OCI-LY7 (cell line): ENCODE results near the gene DUSP16. TPM values are rescaled to one million over a fixed set of nuclear protein-coding genes. Genes with fewer than 3 reads are reported as not detected.

ENCODE experiments used
- BruUV-seq: library from RNA; stranded (reverse); fragments of 400-500 nt; replicated peaks from 2 replicates; lab custom pipeline; 2021; lab: Mats Ljungman, UMichigan
- CTCF ChIA-PET: fragments of 300-600 bp; sonication (Branson Sonifier 250); formaldehyde crosslinking; loops from one replicate; lab custom pipeline; 2022; ENCODE audit warnings: antibody characterized with exemption; ENCODE audit not compliant: unreplicated experiment; lab: Charles Lee
- POLR2A ChIA-PET: fragments of 300-600 bp; sonication (Branson Sonifier 250); formaldehyde crosslinking; loops from one replicate; lab custom pipeline; 2022; ENCODE audit warnings: antibody characterized with exemption; lab: Charles Lee
- DNase-seq: peaks from one replicate; pipeline ENCODE4 v3.0.0-alpha.2; 2015; ENCODE audit warnings: low spot score
- H2AFZ ChIP-seq: fragments of 200-600 bp; sonication (generic), shearing (Covaris generic); 2 replicates; pipeline ENCODE4 v1.6.1; 2014; ENCODE audit warnings: mild to moderate bottlenecking, antibody characterized with exemption, low read length, moderate library complexity
- H3K27ac ChIP-seq: fragments of 200-600 bp; sonication (generic); 2 replicates; pipeline ENCODE4 v1.5.1; 2014; ENCODE audit warnings: mixed run types, low read depth, mild to moderate bottlenecking, moderate library complexity, low read length, inconsistent platforms; ENCODE audit not compliant: poor library complexity, severe bottlenecking
- H3K36me3 ChIP-seq: fragments of 200-600 bp; sonication (generic); 2 replicates; pipeline ENCODE4 v1.6.1; 2014; ENCODE audit warnings: mild to moderate bottlenecking, antibody characterized with exemption, low read length, moderate library complexity, mixed read lengths; ENCODE audit not compliant: insufficient read depth
- H3K4me1 ChIP-seq: fragments of 200-600 bp; sonication (generic); 2 replicates; pipeline ENCODE4 v1.5.1; 2014; ENCODE audit warnings: mild to moderate bottlenecking, low read length; ENCODE audit not compliant: insufficient read depth, poor library complexity, severe bottlenecking
- H3K4me2 ChIP-seq: fragments of 200-600 bp; sonication (generic); 2 replicates; pipeline ENCODE4 v1.6.1; 2014; ENCODE audit warnings: mild to moderate bottlenecking, low read length
- H3K4me3 ChIP-seq: fragments of 200-600 bp; sonication (generic); 2 replicates; pipeline ENCODE4 v1.5.1; 2014; ENCODE audit warnings: mild to moderate bottlenecking, low read depth, low read length; ENCODE audit not compliant: poor library complexity, severe bottlenecking
- H3K79me2 ChIP-seq: fragments of 200-600 bp; sonication (generic); 2 replicates; pipeline ENCODE4 v1.6.1; 2016; ENCODE audit warnings: low read depth, mild to moderate bottlenecking, low read length, moderate library complexity, mixed read lengths; ENCODE audit not compliant: insufficient read depth
- H3K9me2 ChIP-seq: fragments of 200-600 bp; sonication (generic); 2 replicates; pipeline ENCODE4 v1.6.1; 2016; ENCODE audit warnings: mild to moderate bottlenecking, low read length, mixed read lengths; ENCODE audit not compliant: insufficient read depth
- H3K9me3 ChIP-seq: fragments of 200-600 bp; sonication (generic); 2 replicates; pipeline ENCODE4 v1.6.1; 2014; ENCODE audit warnings: mild to moderate bottlenecking, mixed run types, low read length, mixed read lengths
- H4K20me1 ChIP-seq: fragments of 200-600 bp; sonication (generic); 2 replicates; pipeline ENCODE4 v1.6.1; 2014; ENCODE audit warnings: mild to moderate bottlenecking, antibody characterized with exemption, low read length, moderate library complexity, mixed read lengths; ENCODE audit not compliant: insufficient read depth
- CTCF ChIP-seq: fragments of 200-600 bp; sonication (generic); conservative IDR thresholded peaks from 2 replicates; pipeline ENCODE4 v1.5.1; 2014; ENCODE audit warnings: mild to moderate bottlenecking, antibody characterized with exemption, low read length, moderate library complexity, mixed read lengths
- EZH2phosphoT487 ChIP-seq: fragments of 200-600 bp; sonication (generic); IDR thresholded peaks from 2 replicates; pipeline ENCODE4 v1.6.1; 2018; ENCODE audit warnings: low read depth, borderline replicate concordance, mild to moderate bottlenecking, mixed run types, antibody characterized with exemption, low read length, moderate library complexity, mixed read lengths
- intact Hi-C: fragments of 100-400 bp; cut with micrococcal nuclease; formaldehyde crosslinking; loops from one replicate; pipeline ENCODE4 v1.10.0; 2022; ENCODE audit not compliant: unreplicated experiment
- total RNA-seq, 2 experiments: library from RNA; depleted of rRNA in 1 of 2; stranded (reverse); fragments of >200 nt in 1 of 2; shearing (Covaris generic) in 1 of 2; gene quantifications; 2 replicates each; pipeline ENCODE4 v1.2.3, GENCODE V29; 2014 to 2022

The DUSP16 gene
- total RNA-seq, 2 experiments from 2014 or later: 2.8 to 11.8 TPM

DNA sequence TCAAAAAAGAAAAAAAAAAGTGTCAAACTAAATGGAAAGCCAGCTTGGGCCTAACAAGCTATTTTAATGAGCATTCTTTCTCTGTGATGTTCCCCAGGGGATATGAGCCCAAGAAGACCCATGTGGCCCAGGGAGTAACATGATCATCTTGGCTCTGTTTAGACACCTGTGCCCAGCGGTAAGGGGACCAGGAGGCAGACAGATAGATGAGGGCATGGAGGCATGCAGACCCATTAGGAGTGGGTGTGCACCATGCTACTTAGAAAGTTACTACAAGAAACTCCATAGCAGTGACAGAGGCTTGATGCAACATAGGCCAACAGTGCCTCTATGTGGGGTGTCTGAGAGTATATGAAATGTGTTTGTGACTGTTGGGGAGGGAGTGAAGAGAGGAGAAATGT is 45.9 kb upstream of the DUSP16 start:
- DNase-seq: peak; percentile 12
- no peaks in the 10 kb centered on the region for H3K9me3 ChIP-seq
- peaks cover 4% of the 10 kb centered on the region for H3K4me1 ChIP-seq
- H3K79me2 ChIP-seq: no peaks in the 10 kb centered on the region
- no peak overlapping the region for H3K4me2 ChIP-seq
- H3K36me3 ChIP-seq: no peaks in the 10 kb centered on the region
- intact Hi-C loops: no loop called here
- TF ChIP-seq EZH2phosphoT487: no peak
- 0 out of 2 replicates have a peak, but pooled peaks have one; percentile 33 for TF ChIP-seq CTCF
- H4K20me1 ChIP-seq: no peaks in the 10 kb centered on the region
- ChIA-PET POLR2A (no interaction called here), CTCF (no interaction called here)
- H3K9me2 ChIP-seq: no peaks in the 10 kb centered on the region
- H3K27ac ChIP-seq: no peak overlapping the region
- no TSS peak for BruUV-seq
- no peak overlapping the region for H2AFZ ChIP-seq
- H3K4me3 ChIP-seq: no peak overlapping the region

DNA sequence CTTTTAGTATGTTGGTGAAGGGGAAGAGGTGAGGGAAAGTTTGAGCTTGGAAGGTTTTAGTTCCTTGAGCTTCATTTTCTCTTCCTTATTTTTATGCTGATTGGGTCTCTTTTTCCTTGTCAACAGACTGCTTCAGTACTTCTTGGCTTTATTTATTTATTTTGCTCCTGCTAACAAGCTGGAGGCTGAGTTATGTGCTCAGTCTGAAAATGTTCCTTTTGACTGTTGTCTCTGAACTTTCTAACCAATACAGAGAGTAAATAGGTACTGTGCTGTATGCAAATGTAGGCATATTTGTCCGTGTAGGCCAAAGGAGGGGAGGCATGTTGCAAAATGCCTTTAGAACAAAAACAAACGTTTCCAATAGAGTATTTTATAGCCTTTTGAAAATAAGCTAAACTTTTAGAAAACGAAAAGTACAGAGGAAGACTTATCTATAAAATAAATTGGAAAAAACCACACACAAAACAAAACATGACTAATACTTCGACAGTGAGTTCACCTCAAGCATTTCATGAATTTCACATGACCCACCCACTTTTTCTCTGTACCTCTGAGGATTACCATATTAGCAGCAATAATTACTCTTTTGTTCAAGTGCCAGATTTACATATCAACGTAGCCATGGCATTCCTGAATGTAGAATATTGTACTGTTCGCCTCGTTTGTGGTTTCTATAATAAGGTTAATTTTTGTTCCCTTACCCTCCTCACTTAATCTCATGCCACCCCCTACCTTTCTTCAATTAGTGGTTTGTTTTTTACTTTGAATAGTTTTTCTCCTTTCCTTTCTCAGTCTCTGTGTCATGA is 44.3 kb upstream of the DUSP16 start:
- H3K4me2 ChIP-seq: no peak overlapping the region
- H2AFZ ChIP-seq: no peak overlapping the region
- H3K27ac ChIP-seq: no peak overlapping the region
- no peak overlapping the region for H3K4me3 ChIP-seq
- H3K4me1 ChIP-seq: no peaks in the 10 kb centered on the region
- BruUV-seq: no TSS peak
- intact Hi-C loops: no loop called here
- DNase-seq: no peak
- no peaks in the 10 kb centered on the region for H3K9me2 ChIP-seq
- no peaks in the 10 kb centered on the region for H4K20me1 ChIP-seq
- CTCF ChIA-PET: no interaction called here
- TF ChIP-seq CTCF (no peak), EZH2phosphoT487 (no peak)
- no peaks in the 10 kb centered on the region for H3K36me3 ChIP-seq
- H3K9me3 ChIP-seq: no peaks in the 10 kb centered on the region
- H3K79me2 ChIP-seq: no peaks in the 10 kb centered on the region
- POLR2A ChIA-PET: interaction anchor here (0.6 to 0.7 kb wide), 3 partner anchors 20 to 228 kb away, joined by 3 read pairs; no protein-coding TSS in a partner anchor

DNA sequence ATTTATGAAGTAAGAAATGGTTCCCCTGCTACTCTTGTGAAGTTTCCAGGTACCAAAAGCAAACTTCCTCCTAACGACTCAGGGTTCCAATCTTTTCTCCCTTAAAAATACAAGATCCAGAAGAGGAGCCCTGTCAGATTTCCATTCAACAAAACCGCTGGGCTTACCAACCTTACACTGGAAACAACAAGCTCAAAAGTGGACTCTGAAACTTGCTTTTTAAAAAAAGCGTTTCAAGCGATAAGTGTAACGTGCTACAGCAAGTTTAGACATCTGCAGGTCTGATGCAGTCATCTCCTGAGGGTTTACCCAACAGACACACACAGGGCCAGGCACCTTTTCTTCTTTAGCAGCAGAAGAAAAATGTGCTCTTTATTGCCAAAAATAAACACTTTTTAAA is 42.1 kb upstream of the DUSP16 start:
- no TSS peak for BruUV-seq
- Histone ChIP-seq H3K9me3 (no peaks in the 10 kb centered on the region), H3K4me2 (no peak overlapping the region), H2AFZ (no peak overlapping the region), H3K9me2 (no peaks in the 10 kb centered on the region), H3K4me1 (no peaks in the 10 kb centered on the region), H4K20me1 (no peaks in the 10 kb centered on the region), H3K27ac (no peak overlapping the region), H3K36me3 (no peaks in the 10 kb centered on the region), H3K4me3 (no peak overlapping the region), H3K79me2 (no peaks in the 10 kb centered on the region)
- DNase-seq: no peak
- ChIA-PET POLR2A (interaction anchor here (0.7 kb wide), 1 partner anchor 68 kb away, joined by 3 read pairs; no protein-coding TSS in a partner anchor), CTCF (no interaction called here)
- TF ChIP-seq EZH2phosphoT487: no peak
- no peak for TF ChIP-seq CTCF
- intact Hi-C loops: no loop called here
